Articular chondrocyte of knee joint (primary cell): ENCODE results near the gene ARPC3. TPM values are rescaled to one million over a fixed set of nuclear protein-coding genes. Genes with fewer than 3 reads are reported as not detected.

Source experiments
- small RNA-seq: library from RNA; depleted of rRNA; stranded (forward); fragments of <200 nt; gene quantifications from one replicate; pipeline ENCODE3, GENCODE V24; 2012
- total RNA-seq: library from RNA; depleted of rRNA; stranded (reverse); fragments of >200 nt; gene quantifications from 2 replicates; pipeline ENCODE4 v1.2.3, GENCODE V29; 2012

Gene ARPC3
- total RNA-seq, result 390 and 461 TPM in 2 replicates

GRCh38 chr12:110449799-110450497 is at the start of gene ARPC3:
ARPC3 (minus strand) TSS chr12:110450337; CDS start chr12:110450260, 77 bp downstream.

DNA sequence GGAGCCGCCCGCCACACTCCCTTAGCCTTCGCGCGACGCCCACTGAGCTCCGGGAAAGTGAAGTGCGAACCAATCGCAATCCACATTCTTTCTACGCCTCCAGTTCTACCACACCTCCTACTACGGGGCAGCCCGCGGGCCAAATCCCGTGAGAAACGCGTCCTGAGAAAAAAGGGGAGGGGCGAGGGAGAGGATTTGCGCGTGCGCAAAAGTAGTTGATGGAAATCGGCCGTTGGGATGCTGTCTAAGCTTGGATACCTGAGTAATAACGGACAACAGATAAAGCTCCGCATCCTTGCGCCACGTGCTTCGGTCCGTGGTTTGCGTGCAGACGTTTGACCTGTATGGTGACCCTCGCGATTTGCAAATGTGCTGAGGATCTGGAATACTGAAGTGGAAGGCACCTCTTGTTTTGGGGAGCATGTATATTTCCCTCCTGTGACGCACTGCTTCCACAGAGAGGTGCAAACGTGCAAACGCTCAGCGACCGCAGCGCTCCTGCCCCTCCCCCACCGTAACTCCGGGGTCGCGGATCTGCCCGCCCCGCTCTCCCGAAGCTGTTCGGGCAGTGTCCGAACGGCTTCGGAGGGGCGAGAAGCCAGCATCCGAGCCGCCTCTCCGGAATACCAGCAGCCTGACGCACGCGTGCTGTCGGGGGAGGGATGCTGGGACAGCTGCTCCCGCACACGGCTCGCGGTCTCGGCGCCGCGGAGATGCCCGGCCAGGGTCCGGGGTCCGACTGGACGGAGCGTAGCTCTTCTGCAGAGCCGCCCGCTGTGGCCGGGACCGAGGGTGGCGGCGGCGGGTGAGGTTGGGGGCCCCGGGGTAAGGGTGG is 18.3 kb upstream of the ARPC3 start, which contains the start of the genes FAM216A and GPN3:
FAM216A (plus strand) TSS at position 632 of the 835 bp plus-strand sequence; CDS start at position 663, 31 bp downstream.
GPN3 (minus strand) TSS at position 44 of the 835 bp plus-strand sequence. CDS start 54 bp downstream, outside the sequence.

DNA sequence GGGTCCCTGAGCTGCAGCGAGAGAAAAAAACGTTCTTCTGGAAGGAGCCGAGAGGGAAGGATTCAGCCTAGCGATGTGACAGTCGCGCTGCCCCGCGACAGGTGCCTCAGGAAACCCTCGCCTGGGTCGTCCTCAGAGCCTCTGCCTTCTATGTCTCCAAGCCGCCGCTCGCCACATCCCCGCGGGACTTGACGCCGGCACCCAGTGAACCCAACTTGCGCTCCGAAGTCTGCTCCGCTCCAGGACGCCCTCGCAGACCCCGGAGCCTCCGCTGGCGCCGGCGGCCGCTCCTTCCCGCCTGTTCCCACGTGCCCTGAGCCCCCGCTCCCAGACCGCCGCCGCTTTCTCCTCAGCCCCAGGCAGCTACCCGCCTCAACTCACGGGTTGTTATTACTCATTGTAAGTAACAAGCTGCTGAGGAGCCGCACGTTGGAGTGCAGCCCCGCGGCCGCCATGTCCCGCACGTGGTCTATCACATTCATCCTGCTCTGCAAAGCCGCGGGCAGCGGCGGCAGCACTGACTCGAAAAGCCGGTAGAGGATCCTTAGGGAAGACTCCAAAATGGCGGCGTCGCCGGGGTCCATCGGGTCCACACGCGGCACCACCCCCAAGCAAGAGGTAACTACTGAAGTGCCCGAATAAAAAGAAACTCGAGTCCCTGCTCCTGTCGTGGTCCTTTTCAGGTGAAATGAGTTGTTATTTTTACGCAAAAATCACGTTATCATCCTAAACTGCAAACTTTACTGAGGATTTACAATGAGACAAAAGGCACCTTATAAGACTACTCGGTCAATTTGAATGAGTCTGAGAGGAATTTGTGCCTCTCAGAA is 46.8 kb downstream of the ARPC3 start, which contains the start of gene ANAPC7:
ANAPC7 (minus strand) TSS at position 563 of the 830 bp plus-strand sequence; CDS start at position 482, 81 bp downstream.

Small RNA genes within 50 kb of the gene (small RNA-seq; reads per million reads assigned to genes)
- gene RF00278, result not detected

Other genes with a start within 250 kb of the ARPC3 start
- 127 and 158 TPM in 2 replicates for gene ATP2A2, start 169.1 kb downstream of the ARPC3 start, total RNA-seq
- 37.8 and 43.9 TPM in 2 replicates for gene ANAPC7, start 46.6 kb downstream of the ARPC3 start, total RNA-seq
- gene GPN3, start 17.9 kb upstream of the ARPC3 start, total RNA-seq, result 12.9 and 14.7 TPM in 2 replicates
- 8.9 and 9.3 TPM in 2 replicates for gene FAM216A, start 18.5 kb upstream of the ARPC3 start, total RNA-seq
- 78.4 and 92.4 TPM in 2 replicates for gene VPS29, start 51.8 kb upstream of the ARPC3 start, total RNA-seq
- gene RAD9B, start 52.0 kb upstream of the ARPC3 start, total RNA-seq, result 1.3 and 1.4 TPM in 2 replicates
- gene PPTC7, start 133.0 kb upstream of the ARPC3 start, total RNA-seq, result 7.8 and 8.0 TPM in 2 replicates
- 55.0 and 65.6 TPM in 2 replicates for gene TCTN1, start 163.8 kb upstream of the ARPC3 start, total RNA-seq
- 2.2 and 5.1 TPM in 2 replicates for gene HVCN1, start 238.8 kb upstream of the ARPC3 start, total RNA-seq